Gastroesophageal sphincter (tissue), 3 donors: Measurements from ENCODE around the gene CLCN2.

Source experiments
- CTCF ChIP-seq, 4 experiments: fragments of 200-600 bp in 2 of 4; fragments of 450-650 bp in 2 of 4; sonication (generic) in 1 of 4; IDR thresholded peaks; one replicate each; pipeline ENCODE4 v1.5.1; 2017 to 2019; ENCODE audit warnings: antibody characterized with exemption in 4 of 4, mild to moderate bottlenecking in 2 of 4, moderate library complexity in 2 of 4
- POLR2AphosphoS5 ChIP-seq: sonication (generic); formaldehyde crosslinking; IDR thresholded peaks from one replicate; pipeline ENCODE4 v1.6.1; 2017; ENCODE audit warnings: antibody characterized with exemption

GRCh38 chr3:184337981-184338380 lies 23.4 kb downstream of the CLCN2 start:
- TF ChIP-seq CTCF (IDR thresholded peaks at IDR 0.05) (no peak), POLR2AphosphoS5 (no peak)
